Activated naive CD4-positive, alpha-beta T cell (primary cell): ENCODE data around the gene TRPM5.
"Not testable (repeated sequence)": the region's sequence is repeated elsewhere in the genome, so short reads cannot be mapped to it uniquely, and the experiment has no call there.

Source experiments
- DNase-seq, 4 experiments: peaks; one replicate each; lab custom pipeline; 2025; lab: John Stamatoyannopoulos, UW

TRPM5 gene

GRCh38 chr11:2443881-2444820 is at the start of gene TRPM5:
Gene TRPM5, minus strand, starts transcription at chr11:2444514. Its CDS starts 21,478 bp downstream, at chr11:2423036.
- DNase-seq = peak; percentile 46 to 80 (median 71)

DNA sequence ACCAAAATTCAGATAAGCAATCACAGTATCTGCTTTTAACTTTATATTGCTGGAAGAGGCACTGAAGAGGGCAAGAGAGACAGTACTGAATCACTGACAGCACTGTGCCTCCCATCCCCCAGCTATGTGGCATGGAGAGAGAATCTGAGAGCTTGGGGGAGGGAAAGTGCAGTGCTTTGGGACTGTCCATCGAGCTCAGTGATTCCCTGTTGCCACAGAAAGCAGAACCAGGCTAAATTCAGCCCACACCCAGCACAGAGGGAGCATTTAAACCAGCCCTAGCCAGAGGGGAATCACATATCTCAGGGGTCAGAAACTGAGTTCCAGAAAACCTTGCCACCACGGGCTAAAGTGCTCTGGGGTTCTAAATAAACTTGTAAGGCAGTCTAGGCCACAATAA is 44.8 kb upstream of the TRPM5 start:
- DNase-seq = no peak

GRCh38 chr11:2488004-2488403 is 43.7 kb upstream of the TRPM5 start:
- no peak for DNase-seq

- no peak for DNase-seq
Measured at GRCh38 chr11:2484576-2485125, 40.3 kb upstream of the TRPM5 start.

- no peak for DNase-seq
Measured at GRCh38 chr11:2483426-2483825, 39.1 kb upstream of the TRPM5 start.

GRCh38 chr11:2482745-2483144 is 38.4 kb upstream of the TRPM5 start:
- DNase-seq = no peak

DNA sequence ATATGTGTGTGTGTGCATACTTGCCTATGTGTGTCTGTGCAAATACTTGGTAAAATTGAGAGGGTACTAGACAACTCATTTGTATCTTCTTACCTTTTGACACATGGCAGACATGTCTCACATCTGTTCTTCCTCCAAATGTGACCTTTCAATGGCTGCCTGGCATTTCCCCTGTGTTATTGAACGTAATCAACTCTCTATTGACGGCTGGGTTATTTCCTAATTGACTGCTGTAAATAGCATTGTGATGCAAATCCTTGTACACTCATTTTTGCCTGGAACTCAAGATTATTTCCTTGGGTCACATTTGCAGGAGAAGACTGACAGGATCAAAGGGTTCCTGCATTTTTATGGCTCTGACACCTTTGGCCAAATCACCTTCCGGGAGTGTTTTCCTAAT is 37.9 kb upstream of the TRPM5 start:
- no peak for DNase-seq

DNA sequence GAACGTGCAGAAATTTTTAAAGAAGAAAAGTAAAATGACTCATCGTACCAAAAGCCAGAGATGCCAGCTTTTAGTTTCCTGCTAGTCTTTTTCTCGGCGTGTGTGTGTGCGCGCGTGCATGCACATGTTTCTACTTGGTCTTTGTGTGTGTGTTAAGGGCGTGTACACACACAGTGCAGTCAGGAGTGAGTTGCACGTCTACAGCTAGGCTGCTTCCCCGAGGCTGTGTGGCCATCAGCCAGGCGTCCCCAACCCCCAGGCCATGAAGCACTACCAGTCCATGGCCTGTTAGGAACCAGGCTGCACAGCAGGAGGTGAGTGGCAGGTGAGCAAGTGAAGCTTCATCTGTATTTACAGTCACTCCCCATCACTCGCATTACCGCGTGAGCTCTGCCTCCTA is 36.9 kb upstream of the TRPM5 start:
- DNase-seq = no peak

- DNase-seq = no peak
Measured at GRCh38 chr11:2480874-2481220, 36.5 kb upstream of the TRPM5 start.

GRCh38 chr11:2480067-2480873 is 36.0 kb upstream of the TRPM5 start:
- not testable (repeated sequence) for DNase-seq

DNA sequence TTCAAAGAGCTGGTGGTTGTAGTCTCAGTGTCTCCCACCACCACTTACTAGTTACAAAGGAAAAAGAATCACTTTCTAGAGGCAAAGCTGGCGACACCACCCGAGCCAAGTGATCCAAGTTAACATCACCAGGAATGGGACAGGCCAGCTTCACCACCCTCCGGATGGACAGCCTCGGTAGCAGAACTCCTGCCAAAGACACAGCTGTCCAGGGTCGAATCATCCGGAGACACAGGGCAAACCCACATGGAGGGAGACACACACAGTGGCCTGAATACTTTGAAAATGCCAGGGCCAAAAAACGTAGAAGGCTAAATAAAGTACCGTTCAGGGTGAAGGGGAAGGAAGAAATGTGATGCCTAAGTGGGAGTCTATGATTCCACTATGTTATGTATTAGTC is 33.6 kb upstream of the TRPM5 start:
- DNase-seq = no peak

DNA sequence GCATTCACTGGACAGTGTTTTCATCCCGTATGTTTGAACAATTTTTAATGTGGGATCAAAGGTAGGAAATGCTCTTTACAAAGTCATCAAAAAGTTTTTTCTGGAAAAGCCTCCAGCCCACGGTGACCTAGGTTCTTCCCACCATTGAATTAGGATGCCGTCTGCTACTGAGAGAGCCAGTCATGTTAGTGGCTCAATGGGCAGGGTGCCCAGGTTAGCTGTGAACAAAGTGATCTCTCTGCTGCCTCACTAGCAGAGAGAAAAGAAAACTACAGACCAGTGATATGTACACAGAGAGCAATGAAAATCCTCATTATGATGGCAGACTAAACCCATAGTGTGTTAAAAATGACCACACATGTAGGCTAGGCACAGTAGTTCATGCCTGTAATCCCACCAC is 32.9 kb upstream of the TRPM5 start:
- DNase-seq = no peak

DNA sequence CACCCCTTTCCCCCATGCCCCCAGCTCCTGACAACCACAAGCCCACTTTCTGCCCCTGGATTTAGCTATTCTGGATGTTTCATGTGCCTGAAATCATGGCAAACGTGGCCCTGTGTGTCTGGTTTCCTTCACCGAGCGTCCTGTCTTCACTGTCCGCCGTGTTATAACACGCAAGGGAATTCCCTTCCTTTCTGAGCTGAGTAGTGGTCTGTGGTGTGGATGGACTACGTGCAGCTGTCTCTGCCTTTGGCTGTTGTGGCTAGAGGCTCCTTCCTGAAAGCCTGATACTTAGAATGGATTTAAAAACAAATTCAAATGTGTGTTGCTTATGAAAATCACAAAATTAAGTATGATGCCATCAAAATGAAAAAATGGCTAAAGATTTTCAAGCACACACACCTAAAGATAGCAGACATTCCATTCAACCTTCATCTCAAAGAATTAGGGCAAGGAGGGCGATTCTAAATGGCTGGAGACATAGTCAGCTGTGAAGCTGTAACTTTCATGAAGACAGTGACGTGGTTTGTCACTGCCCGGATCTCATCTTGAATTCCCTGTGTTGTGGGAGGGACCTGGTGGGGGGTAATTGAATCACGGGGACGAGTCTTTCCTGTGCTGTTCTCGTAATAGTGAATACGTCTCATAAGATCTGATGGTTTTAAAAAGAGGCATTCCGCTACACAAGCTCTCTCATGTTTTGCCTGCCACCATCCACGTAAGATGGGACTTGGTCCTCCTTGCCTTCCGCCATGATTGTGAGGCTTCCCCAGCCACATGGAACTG is 31.0 kb upstream of the TRPM5 start:
- no peak for DNase-seq

- DNase-seq = no peak
Measured at GRCh38 chr11:2474059-2474901, 30.0 kb upstream of the TRPM5 start.

- no peak for DNase-seq
Measured at GRCh38 chr11:2473361-2474058, 29.2 kb upstream of the TRPM5 start.

- DNase-seq = no peak
Measured at GRCh38 chr11:2472428-2473186, 28.3 kb upstream of the TRPM5 start.

GRCh38 chr11:2471804-2472096 is 27.4 kb upstream of the TRPM5 start:
- no peak for DNase-seq

DNA sequence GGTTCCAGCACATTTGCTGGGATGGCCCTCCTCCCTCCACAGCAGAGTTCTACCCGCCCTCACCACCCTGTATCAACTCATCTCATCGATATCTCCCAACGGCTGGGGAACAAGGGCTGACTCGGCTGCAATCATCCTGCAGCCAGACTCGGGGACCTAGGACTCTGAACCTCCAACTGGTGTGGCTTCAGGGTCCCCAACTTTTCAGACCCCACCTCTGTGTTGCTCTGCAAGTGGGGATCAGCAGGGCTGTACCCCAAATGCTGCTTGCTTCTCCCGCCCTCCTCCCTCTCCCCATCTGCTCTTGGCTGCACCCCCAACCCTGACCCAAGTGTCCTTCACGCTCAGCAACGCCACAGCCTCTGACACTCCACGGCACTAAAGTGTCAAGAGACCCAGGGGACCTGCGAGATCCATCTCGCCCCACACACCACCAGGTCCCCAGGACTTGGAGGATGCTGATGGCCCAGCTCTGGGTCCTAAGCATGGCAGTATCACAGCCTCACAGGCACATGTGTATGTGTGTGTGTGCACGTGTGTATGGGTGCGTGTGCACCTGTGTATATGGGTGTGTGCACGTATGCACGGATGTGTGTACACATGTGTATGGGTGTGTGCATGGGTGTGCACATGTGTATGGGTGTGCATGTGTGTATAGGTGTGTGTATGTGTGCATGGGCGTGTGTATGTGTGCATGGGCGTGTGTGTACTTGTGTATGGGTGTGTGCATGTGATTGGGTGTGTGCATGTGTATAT is 26.9 kb upstream of the TRPM5 start:
- no peak for DNase-seq

DNA sequence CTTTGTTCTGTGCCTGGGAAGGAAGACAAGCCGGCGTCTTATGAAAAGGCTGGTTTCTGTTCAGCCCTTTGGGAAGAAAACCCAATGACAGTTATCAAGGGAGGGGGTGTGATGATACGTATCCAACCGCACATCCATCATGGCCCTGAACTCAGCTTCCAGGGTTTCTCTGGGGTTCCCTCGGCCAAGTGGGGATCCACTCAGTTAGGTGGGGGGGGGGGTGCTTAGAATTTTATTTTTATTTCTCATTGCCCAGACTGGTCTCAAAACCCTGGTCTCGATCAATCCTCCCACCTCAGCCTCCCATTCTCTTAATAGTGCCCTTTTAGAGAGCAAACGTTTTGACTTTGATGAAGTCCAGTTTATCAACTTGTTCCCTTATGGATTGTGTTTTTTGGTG is 26.2 kb upstream of the TRPM5 start:
- no peak for DNase-seq
